GM12878 (cell line): ENCODE data around the gene ANKHD1. TPM values are rescaled to one million over a fixed set of nuclear protein-coding genes. Genes with fewer than 3 reads are reported as not detected.

Experiments
- ATAC-seq: fragments of 200-7000 bp; cut with Tn5 transposase; 3 replicates; pipeline ENCODE4 v1.9.1; 2020; ENCODE audit warnings: mild to moderate bottlenecking, moderate library complexity
- BruUV-seq: library from RNA; stranded (reverse); fragments of 400-500 nt; replicated peaks from 2 replicates; lab custom pipeline; 2021; lab: Mats Ljungman, UMichigan
- CTCF ChIA-PET: fragments of 300-600 bp; sonication (Branson Sonifier 250); formaldehyde crosslinking; extraction: SDS; loops from one replicate; lab custom pipeline; 2021; ENCODE audit warnings: inconsistent platforms; lab: Yijun Ruan, JAX
- POLR2A ChIA-PET: fragments of 350-600 bp; formaldehyde crosslinking; extraction: SDS; loops from one replicate; lab custom pipeline; 2021; ENCODE audit warnings: inconsistent platforms; lab: Charles Lee
- RAD21 ChIA-PET: fragments of 300-600 bp; sonication (Branson Sonifier 250); formaldehyde crosslinking; loops from one replicate; lab custom pipeline; 2023; ENCODE audit warnings: antibody characterized with exemption; ENCODE audit not compliant: unreplicated experiment; lab: Charles Lee
- SMC1A ChIA-PET: fragments of 300-600 bp; sonication (Branson Sonifier 250); formaldehyde crosslinking; loops from one replicate; lab custom pipeline; 2023; ENCODE audit not compliant: unreplicated experiment, uncharacterized antibody; lab: Charles Lee
- DNase-seq: peaks from one replicate; pipeline ENCODE4 v3.0.0-alpha.2; 2011; ENCODE audit warnings: low read depth, low spot score
- FAIRE-seq: peaks from 3 replicates; lab custom pipeline; 2011; peaks lifted over from hg19 to GRCh38; lab: Jason Lieb, UNC
- H2AFZ ChIP-seq: 2 replicates; pipeline ENCODE4 v1.6.0; 2011; ENCODE audit warnings: low read depth, low read length, control low read depth; ENCODE audit not compliant: control insufficient read depth
- H3K27ac ChIP-seq: 2 replicates; pipeline ENCODE4 v1.5.1; 2011; ENCODE audit warnings: control low read depth; ENCODE audit not compliant: control insufficient read depth, insufficient read depth
- H3K27me3 ChIP-seq, 2 experiments: replicated peaks in 1 of 2; 2 replicates each; pipeline versions ENCODE4 v1.6.0 to v1.6.1; 2011; ENCODE audit warnings: low read length in 1 of 2; ENCODE audit not compliant: control insufficient read depth in 2 of 2, insufficient read depth in 2 of 2
- H3K36me3 ChIP-seq, 2 experiments: 2 replicates each; pipeline ENCODE4 v1.5.1; 2011; ENCODE audit warnings: low read length in 1 of 2; ENCODE audit not compliant: control insufficient read depth in 2 of 2, insufficient read depth in 2 of 2
- H3K4me1 ChIP-seq: 2 replicates; pipeline ENCODE4 v1.6.1; 2011; ENCODE audit warnings: mild to moderate bottlenecking, low read length, moderate library complexity, mixed read lengths; ENCODE audit not compliant: control insufficient read depth, insufficient read depth
- H3K4me2 ChIP-seq: 2 replicates; pipeline ENCODE4 v1.6.0; 2011; ENCODE audit warnings: control low read depth; ENCODE audit not compliant: control insufficient read depth, insufficient read depth
- H3K4me3 ChIP-seq: fragments of 200-600 bp; sonication (generic); 2 replicates; pipeline ENCODE4 v1.5.1; 2016
- H3K79me2 ChIP-seq: 2 replicates; pipeline ENCODE4 v1.6.0; 2011; ENCODE audit warnings: low read length; ENCODE audit not compliant: control insufficient read depth, insufficient read depth
- H3K9ac ChIP-seq: 2 replicates; pipeline ENCODE4 v1.8.0; 2011; ENCODE audit warnings: low read length, control low read depth, mixed read lengths; ENCODE audit not compliant: control insufficient read depth, insufficient read depth
- H3K9me3 ChIP-seq: replicated peaks from 3 replicates; pipeline ENCODE4 v1.5.1; 2011; ENCODE audit warnings: mild to moderate bottlenecking, low read length; ENCODE audit not compliant: control insufficient read depth, insufficient read depth
- H4K20me1 ChIP-seq: 2 replicates; pipeline ENCODE4 v1.6.0; 2011; ENCODE audit not compliant: control insufficient read depth, insufficient read depth
- CBFB ChIP-seq: IDR thresholded peaks from 2 replicates; pipeline ENCODE4 v1.6.1; 2016; ENCODE audit warnings: antibody characterized with exemption, low read depth
- ETV6 ChIP-seq, 2 experiments: fragments of 450-650 bp in 1 of 2; IDR thresholded peaks in 1 of 2; conservative IDR thresholded peaks in 1 of 2; 2 replicates each; pipeline ENCODE4 v1.6.1; 2014; ENCODE audit warnings: antibody characterized with exemption in 1 of 2, borderline replicate concordance in 1 of 2, low read depth in 1 of 2, mild to moderate bottlenecking in 1 of 2, moderate library complexity in 1 of 2
- HDAC6 ChIP-seq: fragments of 200-600 bp; sonication (generic); IDR thresholded peaks from one replicate; pipeline ENCODE4 v1.8.0; 2017; ENCODE audit warnings: antibody characterized with exemption; ENCODE audit not compliant: unreplicated experiment
- NFYA ChIP-seq: IDR thresholded peaks from 2 replicates; pipeline ENCODE4 v1.6.1; 2011; ENCODE audit warnings: low read depth, mild to moderate bottlenecking, low read length, improper control_type of control experiment, borderline replicate concordance
- PML ChIP-seq: IDR thresholded peaks from 2 replicates; pipeline ENCODE4 v1.6.1; 2012; ENCODE audit warnings: low read length, inconsistent platforms
- POLR2AphosphoS5 ChIP-seq: IDR thresholded peaks from 2 replicates; pipeline ENCODE4 v1.6.1; 2011; ENCODE audit warnings: mild to moderate bottlenecking, low read length, inconsistent platforms
- SRF ChIP-seq, 2 experiments: IDR thresholded peaks; 2 replicates each; pipeline ENCODE4 v1.6.1; 2011; ENCODE audit warnings: low read depth in 2 of 2, low read length in 2 of 2, mild to moderate bottlenecking in 1 of 2, moderate library complexity in 1 of 2
- YY1 ChIP-seq: IDR thresholded peaks from 2 replicates; pipeline ENCODE4 v1.6.1; 2011; ENCODE audit warnings: low read depth, mild to moderate bottlenecking, low read length
- ZBED1 ChIP-seq: IDR thresholded peaks from 2 replicates; pipeline ENCODE4 v1.6.1; 2016; ENCODE audit warnings: borderline replicate concordance
- ZSCAN29 ChIP-seq: fragments of 450-650 bp; IDR thresholded peaks from 2 replicates; pipeline ENCODE4 v1.6.1; 2017; ENCODE audit warnings: mild to moderate bottlenecking, moderate library complexity
- WGBS: methylation state at CpG from one replicate; pipeline ENCODE4 v1.1.6; 2016; ENCODE audit warnings: low lambda C conversion rate; ENCODE audit not compliant: insufficient replicate concordance, insufficient coverage; ENCODE audit errors: missing lambda C conversion rate; 5-methylcytosine and 5-hydroxymethylcytosine counted together
- in situ Hi-C: fragments of 300-500 bp; cut with MboI; formaldehyde crosslinking; loops from 9 replicates; pipeline ENCODE4 v1.14.3; 2018; ENCODE audit warnings: mixed read lengths
- intact Hi-C: fragments of 100-400 bp; cut with micrococcal nuclease; formaldehyde crosslinking; loops from one replicate; pipeline ENCODE4 v1.14.2; 2022; ENCODE audit not compliant: unreplicated experiment
- polyA plus RNA-seq, 11 experiments: library from polyadenylated mRNA; depleted of rRNA in 4 of 11; unstranded in 6 of 11; stranded (reverse) in 5 of 11; fragments of >200 nt; fragmentation: Nextera tagmentation in 4 of 11; fragmentation: Illumina TruSeq in 1 of 11; extraction: Ambion mirVana in 4 of 11; extraction: Trizol in 1 of 11; gene quantifications; 1 replicate in 1 of 11; 2 replicates in 10 of 11; pipeline versions ENCODE4 v1.2.1 to v1.2.3, GENCODE V29; 2011 to 2016; ENCODE audit warnings: inconsistent platforms in 2 of 11, missing spikeins in 2 of 11, low read depth in 1 of 11
- total RNA-seq, 4 experiments: library from RNA; depleted of rRNA in 3 of 4; stranded (reverse); fragments of >200 nt in 3 of 4; fragmentation: Illumina TruSeq in 1 of 4; extraction: Trizol in 1 of 4; gene quantifications; 2 replicates each; pipeline versions ENCODE4 v1.2.1 to v1.2.3, GENCODE V29; 2013 to 2021

ANKHD1 gene
- total and polyA plus RNA-seq, 10 of the 15 experiments (the other 5 are each of a cell fraction or from before 2014, with no cell fraction given), result 31.6 to 96.8 (median 74.3) TPM

DNA sequence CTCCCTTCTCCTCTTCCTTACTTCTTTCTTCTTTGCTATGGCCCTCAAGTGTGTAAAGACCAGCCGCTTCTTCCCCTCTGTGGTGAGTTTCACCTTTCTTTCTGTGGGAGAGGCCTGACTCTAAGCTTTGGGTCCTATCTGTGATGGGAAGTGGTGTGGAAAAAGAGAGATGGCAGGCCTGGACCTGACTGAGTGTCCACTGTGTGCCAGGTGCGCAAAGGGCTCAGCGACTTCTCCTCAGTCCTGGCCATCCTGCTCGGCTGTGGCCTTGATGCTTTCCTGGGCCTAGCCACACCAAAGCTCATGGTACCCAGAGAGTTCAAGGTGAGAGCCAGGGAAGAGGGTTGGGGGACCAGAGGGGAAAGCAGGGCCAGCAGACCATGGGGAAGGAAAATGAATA is 35.7 kb upstream of the ANKHD1 start:
- FAIRE-seq, result no peak
- Histone ChIP-seq H3K36me3 (no peaks in the 10 kb centered on the region), H3K27me3 (no peaks in the 10 kb centered on the region), H2AFZ (no peak overlapping the region), H4K20me1 (no peaks in the 10 kb centered on the region), H3K4me3 (no peak overlapping the region), H3K9me3 (no peaks in the 10 kb centered on the region), H3K27ac (no peak overlapping the region), H3K79me2 (no peaks in the 10 kb centered on the region), H3K4me1 (no peaks in the 10 kb centered on the region; the same call in 1 of the 2 replicates), H3K9ac (no peak overlapping the region), H3K4me2 (no peak overlapping the region)
- SMC1A ChIA-PET, result interaction anchor here (0.6 to 1.2 kb wide), 3 partner anchors 105 to 354 kb away, joined by 3 to 4 read pairs (median 3); no protein-coding TSS in a partner anchor
- no TSS peak for BruUV-seq
- POLR2A ChIA-PET, result interaction anchor here (1.1 kb wide), 1 partner anchor 35 kb away, joined by 3 read pairs; no protein-coding TSS in a partner anchor
- RAD21 ChIA-PET, result interaction anchor here (0.9 to 4.9 kb wide), 2 partner anchors 35 to 355 kb away, joined by 3 to 34 read pairs; partner anchors contain the start of gene ANKHD1
- 97% methylated on average over 4 of the region's 4 CpGs for WGBS
- TF ChIP-seq NFYA (no peak), ZBED1 (no peak), POLR2AphosphoS5 (no peak), SRF (IDR thresholded peaks at IDR 0.05; ENCODE audit: low read depth in 2 of 2, low read length in 2 of 2) (no peak), YY1 (no peak), PML (no peak), HDAC6 (no peak), ETV6 (conservative IDR thresholded peaks at IDR 0.05 in 1 of 2, IDR thresholded peaks at IDR 0.05 in 1 of 2; ENCODE audit: borderline replicate concordance in 1 of 2, low read depth in 1 of 2) (no peak), ZSCAN29 (no peak), CBFB (no peak)
- no peak for DNase-seq
- intact Hi-C loops (no loop called here), in situ Hi-C loops (no loop called here)
- no peak for ATAC-seq
- CTCF ChIA-PET, result interaction anchor here (0.9 to 2.2 kb wide), 9 partner anchors 7 to 356 kb away, joined by 3 to 7 read pairs (median 4); no protein-coding TSS in a partner anchor
